ENCODE data around the gene CDR2L.

The CDR2L gene

DNA sequence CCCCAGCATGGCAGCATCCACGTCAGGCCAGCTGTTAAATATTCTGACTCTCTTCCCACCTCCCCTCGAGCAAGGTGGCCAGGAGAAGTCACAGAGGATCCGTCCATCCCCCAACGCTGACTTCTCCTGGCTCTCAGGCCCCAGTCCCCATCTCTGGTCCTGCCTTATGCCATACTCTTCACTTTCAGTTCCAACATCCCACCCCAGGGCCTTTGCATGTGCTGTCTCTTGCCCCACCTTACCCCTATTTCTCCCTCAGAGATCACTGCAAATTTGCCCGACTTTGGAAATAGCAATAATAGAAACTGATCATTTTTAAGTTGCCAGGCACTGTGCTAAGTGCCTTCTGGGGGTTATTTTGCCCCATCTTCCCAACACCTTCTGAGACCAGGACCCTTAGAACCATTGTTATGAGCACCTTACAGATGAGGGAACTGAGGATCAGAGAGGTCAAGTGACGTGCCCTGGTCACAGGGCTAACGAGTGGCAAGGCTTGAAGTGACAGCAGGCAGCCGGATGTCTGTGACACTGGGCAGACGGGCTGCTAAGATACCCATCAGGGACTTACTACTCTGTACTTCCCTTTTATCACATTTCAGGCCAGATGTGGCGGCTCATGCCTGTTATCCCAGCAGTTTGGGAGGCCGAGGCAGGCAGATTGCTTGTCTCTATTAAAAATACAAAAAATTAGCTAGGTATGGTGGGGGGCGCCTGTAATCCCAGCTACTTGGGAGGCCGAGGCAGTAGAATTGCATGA is 32.6 kb upstream of the CDR2L start:
- Histone ChIP-seq H3K36me3 (replicated peaks; ENCODE audit: insufficient read depth, low read length) (no peaks in the 10 kb centered on the region), H3K27ac (ENCODE audit: low read length) (no peak overlapping the region), H3K9me2 (replicated peaks; ENCODE audit: insufficient read depth, low read length) (no peaks in the 10 kb centered on the region), H3K4me3 (ENCODE audit: low read length) (no peak overlapping the region), H3K4me1 (ENCODE audit: low read length) (no peaks in the 10 kb centered on the region), H3F3A (ENCODE audit: insufficient read depth, low read length) (no peaks in the 10 kb centered on the region), H3K79me2 (ENCODE audit: low read length) (no peaks in the 10 kb centered on the region), H3K9ac (ENCODE audit: low read length) (no peak overlapping the region), H2AFZ (ENCODE audit: low read length) (no peak overlapping the region), H3K4me2 (ENCODE audit: low read depth, low read length) (no peak overlapping the region), H3K27me3 (replicated peaks; ENCODE audit: insufficient read depth, low read length) (peaks cover 75% of the 10 kb centered on the region), H3K9me3 (replicated peaks; ENCODE audit: insufficient read depth, low read length) (no peaks in the 10 kb centered on the region), H4K20me1 (ENCODE audit: insufficient read depth, low read length) (no peaks in the 10 kb centered on the region)
- DNase-seq: no peak
- TF ChIP-seq EZH2 (optimal IDR thresholded peaks at IDR 0.05; ENCODE audit: low read depth, low read length) (no peak), EZH2phosphoT487 (IDR thresholded peaks at IDR 0.05; ENCODE audit: low read length) (no peak), CTCF (IDR thresholded peaks at IDR 0.05; ENCODE audit: low read length) (no peak)

DNA sequence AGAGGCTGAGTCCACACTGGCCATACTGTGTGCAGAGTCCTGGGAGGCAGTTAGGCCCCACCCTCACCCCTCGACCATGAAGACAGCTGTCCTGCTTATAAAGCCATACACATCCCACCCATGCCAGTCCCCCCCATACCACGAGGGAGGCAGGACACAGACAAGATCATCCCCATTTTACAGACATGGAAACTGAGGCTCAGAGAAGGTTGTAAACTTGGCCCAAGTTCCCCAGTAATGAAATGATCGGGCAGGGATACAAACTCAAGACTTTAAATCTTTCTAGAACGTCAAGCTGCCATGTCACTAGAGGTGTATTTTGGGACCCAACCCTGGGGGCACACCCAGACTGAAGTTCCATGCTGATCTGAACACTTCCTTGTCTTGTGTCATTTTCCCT is 31.3 kb upstream of the CDR2L start:
- no peak overlapping the region for H3K4me2 ChIP-seq (ENCODE audit: low read depth, low read length)
- no peaks in the 10 kb centered on the region for H3K36me3 ChIP-seq (replicated peaks; ENCODE audit: insufficient read depth, low read length)
- no peak overlapping the region for H3K27ac ChIP-seq (ENCODE audit: low read length)
- H3F3A ChIP-seq (ENCODE audit: insufficient read depth, low read length): no peaks in the 10 kb centered on the region
- peaks cover 62% of the 10 kb centered on the region for H3K27me3 ChIP-seq (replicated peaks; ENCODE audit: insufficient read depth, low read length)
- no peak overlapping the region for H3K9ac ChIP-seq (ENCODE audit: low read length)
- H3K4me3 ChIP-seq (ENCODE audit: low read length): no peak overlapping the region
- H4K20me1 ChIP-seq (ENCODE audit: insufficient read depth, low read length): no peaks in the 10 kb centered on the region
- H3K79me2 ChIP-seq (ENCODE audit: low read length): no peaks in the 10 kb centered on the region
- TF ChIP-seq EZH2 (optimal IDR thresholded peaks at IDR 0.05; ENCODE audit: low read depth, low read length) (no peak), EZH2phosphoT487 (IDR thresholded peaks at IDR 0.05; ENCODE audit: low read length) (no peak), CTCF (IDR thresholded peaks at IDR 0.05; ENCODE audit: low read length) (no peak)
- H3K9me3 ChIP-seq (replicated peaks; ENCODE audit: insufficient read depth, low read length): no peaks in the 10 kb centered on the region
- peaks cover 4% of the 10 kb centered on the region for H3K4me1 ChIP-seq (ENCODE audit: low read length)
- H2AFZ ChIP-seq (ENCODE audit: low read length): no peak overlapping the region
- DNase-seq: no peak
- no peaks in the 10 kb centered on the region for H3K9me2 ChIP-seq (replicated peaks; ENCODE audit: insufficient read depth, low read length)

DNA sequence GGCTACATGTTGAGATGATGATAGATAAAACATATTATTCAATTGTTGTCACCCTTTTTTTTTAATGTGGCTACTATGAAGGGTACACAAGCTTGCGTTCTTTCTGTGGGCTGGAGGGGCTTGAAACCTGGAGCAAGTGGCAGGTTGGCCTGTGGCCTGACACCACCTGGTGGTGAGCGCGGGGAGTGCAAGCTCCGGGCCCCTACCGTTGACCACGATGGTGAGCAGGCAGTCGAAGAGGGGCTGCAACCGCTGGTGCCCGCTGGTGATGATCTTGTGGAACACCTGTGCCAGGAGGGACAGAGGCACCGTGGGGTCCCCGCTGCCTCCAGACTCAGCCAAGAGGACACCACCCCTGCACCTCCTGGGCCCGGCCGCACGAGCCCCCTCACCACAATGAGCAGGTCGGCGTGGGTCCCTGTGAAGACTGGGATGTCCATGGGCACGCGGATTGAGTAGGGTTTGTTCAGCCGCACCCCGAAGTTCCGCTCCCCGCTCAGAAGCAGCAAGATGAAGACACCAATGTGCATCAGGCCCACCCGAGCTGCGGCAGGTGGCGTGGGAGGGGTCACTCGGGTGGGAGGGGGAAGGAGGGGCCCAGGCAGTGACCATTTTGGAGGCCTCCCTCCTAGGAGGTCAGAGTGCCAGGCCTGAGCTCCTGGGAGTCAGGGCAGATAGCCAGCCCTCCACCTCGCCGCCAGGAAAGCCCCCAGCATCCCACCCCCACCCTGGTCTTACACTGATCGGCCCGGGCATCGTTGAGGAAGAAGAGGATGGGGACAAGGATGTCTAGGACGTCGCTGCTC is 29.3 kb upstream of the CDR2L start:
- Histone ChIP-seq H3K27me3 (replicated peaks; ENCODE audit: insufficient read depth, low read length) (peaks cover 44% of the 10 kb centered on the region), H3K79me2 (ENCODE audit: low read length) (no peaks in the 10 kb centered on the region), H3F3A (ENCODE audit: insufficient read depth, low read length) (no peaks in the 10 kb centered on the region), H3K9ac (ENCODE audit: low read length) (no peak overlapping the region), H2AFZ (ENCODE audit: low read length) (no peak overlapping the region), H3K9me3 (replicated peaks; ENCODE audit: insufficient read depth, low read length) (no peaks in the 10 kb centered on the region), H3K27ac (ENCODE audit: low read length) (no peak overlapping the region), H4K20me1 (ENCODE audit: insufficient read depth, low read length) (no peaks in the 10 kb centered on the region), H3K4me3 (ENCODE audit: low read length) (no peak overlapping the region), H3K4me1 (ENCODE audit: low read length) (peaks cover 4% of the 10 kb centered on the region), H3K4me2 (ENCODE audit: low read depth, low read length) (no peak overlapping the region), H3K36me3 (replicated peaks; ENCODE audit: insufficient read depth, low read length) (no peaks in the 10 kb centered on the region), H3K9me2 (replicated peaks; ENCODE audit: insufficient read depth, low read length) (no peaks in the 10 kb centered on the region)
- peak; percentile 54 for DNase-seq
- TF ChIP-seq CTCF (IDR thresholded peaks at IDR 0.05; ENCODE audit: low read length): peak; percentile 88
- TF ChIP-seq EZH2phosphoT487 (IDR thresholded peaks at IDR 0.05; ENCODE audit: low read length): no peak
